T47D (cell line): ENCODE results near the gene TGM4.

Experiments
- DNase-seq, 2 experiments: peaks; one replicate each; pipeline versions ENCODE4 v3.0.0 to v3.0.0-alpha.2; 2011 to 2012; ENCODE audit warnings: low read depth in 1 of 2, low spot score in 1 of 2
- JUND ChIP-seq: IDR thresholded peaks from 2 replicates; pipeline ENCODE4 v1.6.1; 2012; ENCODE audit warnings: low read depth
- in situ Hi-C: cut with HindIII; loops from 2 replicates; pipeline ENCODE4 v1.10.0; 2016; ENCODE audit warnings: low sequenced_read_pairs, low pct_unique_long_range_greater_than_20kb

The TGM4 gene

GRCh38 chr3:44886561-44886960 is 12.2 kb downstream of the TGM4 start:
- no peak for TF ChIP-seq JUND
- in situ Hi-C loops, result no loop called here
- DNase-seq, result peak in 1 of 2 experiments; percentile 43

- TF ChIP-seq JUND, result no peak
- no peak for DNase-seq
- in situ Hi-C loops, result no loop called here
Observed at GRCh38 chr3:44887101-44887500, 12.7 kb downstream of the TGM4 start.

GRCh38 chr3:44890258-44890657 is 15.8 kb downstream of the TGM4 start:
- in situ Hi-C loops, result no loop called here
- DNase-seq, result peak in 1 of 2 experiments; percentile 23
- no peak for TF ChIP-seq JUND

GRCh38 chr3:44890852-44891251 is 16.4 kb downstream of the TGM4 start:
- in situ Hi-C loops, result no loop called here
- TF ChIP-seq JUND, result no peak
- DNase-seq, result no peak

- no peak for DNase-seq
Observed at GRCh38 chr3:44892689-44893088, 18.3 kb downstream of the TGM4 start.

GRCh38 chr3:44893097-44893496 is 18.7 kb downstream of the TGM4 start:
- DNase-seq, result no peak
- no peak for TF ChIP-seq JUND
- in situ Hi-C loops, result no loop called here

More at GRCh38 chr3:44892689-44893088, 18.3 kb downstream of the TGM4 start:
- TF ChIP-seq JUND, result no peak
- in situ Hi-C loops, result no loop called here

- in situ Hi-C loops, result no loop called here
- DNase-seq, result no peak
- TF ChIP-seq JUND, result no peak
Observed at GRCh38 chr3:44894485-44894884, 20.1 kb downstream of the TGM4 start.

- no peak for TF ChIP-seq JUND
- in situ Hi-C loops, result no loop called here
- no peak for DNase-seq
Observed at GRCh38 chr3:44896440-44896839, 22.0 kb downstream of the TGM4 start.

- in situ Hi-C loops, result no loop called here
- no peak for DNase-seq
- no peak for TF ChIP-seq JUND
Observed at GRCh38 chr3:44899683-44900367, 25.4 kb downstream of the TGM4 start.

GRCh38 chr3:44902628-44903027 is 28.2 kb downstream of the TGM4 start:
- in situ Hi-C loops, result no loop called here
- no peak for DNase-seq
- TF ChIP-seq JUND, result no peak

GRCh38 chr3:44903314-44903713 is 28.9 kb downstream of the TGM4 start:
- no peak for DNase-seq
- TF ChIP-seq JUND, result no peak
- in situ Hi-C loops, result no loop called here

- no peak for TF ChIP-seq JUND
- in situ Hi-C loops, result no loop called here
- no peak for DNase-seq
Observed at GRCh38 chr3:44903751-44904150, 29.3 kb downstream of the TGM4 start.

- in situ Hi-C loops, result no loop called here
- DNase-seq, result no peak
- no peak for TF ChIP-seq JUND
Observed at GRCh38 chr3:44905446-44906157, 31.2 kb downstream of the TGM4 start.
